ENCODE measurements around the gene CUBN.
A peak's percentile ranks its signal among the peaks of the same experiment; 100 is the strongest.

CUBN gene

GRCh38 chr10:16929069-16929468 lies 200.5 kb downstream of the CUBN start:
- TF ChIP-seq, protein P1, sequence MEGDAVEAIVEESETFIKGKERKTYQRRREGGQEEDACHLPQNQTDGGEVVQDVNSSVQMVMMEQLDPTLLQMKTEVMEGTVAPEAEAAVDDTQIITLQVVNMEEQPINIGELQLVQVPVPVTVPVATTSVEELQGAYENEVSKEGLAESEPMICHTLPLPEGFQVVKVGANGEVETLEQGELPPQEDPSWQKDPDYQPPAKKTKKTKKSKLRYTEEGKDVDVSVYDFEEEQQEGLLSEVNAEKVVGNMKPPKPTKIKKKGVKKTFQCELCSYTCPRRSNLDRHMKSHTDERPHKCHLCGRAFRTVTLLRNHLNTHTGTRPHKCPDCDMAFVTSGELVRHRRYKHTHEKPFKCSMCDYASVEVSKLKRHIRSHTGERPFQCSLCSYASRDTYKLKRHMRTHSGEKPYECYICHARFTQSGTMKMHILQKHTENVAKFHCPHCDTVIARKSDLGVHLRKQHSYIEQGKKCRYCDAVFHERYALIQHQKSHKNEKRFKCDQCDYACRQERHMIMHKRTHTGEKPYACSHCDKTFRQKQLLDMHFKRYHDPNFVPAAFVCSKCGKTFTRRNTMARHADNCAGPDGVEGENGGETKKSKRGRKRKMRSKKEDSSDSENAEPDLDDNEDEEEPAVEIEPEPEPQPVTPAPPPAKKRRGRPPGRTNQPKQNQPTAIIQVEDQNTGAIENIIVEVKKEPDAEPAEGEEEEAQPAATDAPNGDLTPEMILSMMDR (conservative IDR thresholded peaks at IDR 0.05), result no peak
- TF ChIP-seq ZFX (IDR thresholded peaks at IDR 0.05), result no peak

GRCh38 chr10:16927546-16927945 lies 202.1 kb downstream of the CUBN start:
- no peak for TF ChIP-seq ZFX (IDR thresholded peaks at IDR 0.05)
- TF ChIP-seq, protein P1 (conservative IDR thresholded peaks at IDR 0.05), result no peak
- H3K27ac ChIP-seq, result no peak overlapping the region

More at GRCh38 chr10:16929069-16929468, 200.5 kb downstream of the CUBN start:
- no peak overlapping the region for H3K27ac ChIP-seq

GRCh38 chr10:16923726-16924125 lies 205.9 kb downstream of the CUBN start:
- TF ChIP-seq ZFX (IDR thresholded peaks at IDR 0.05), result no peak
- TF ChIP-seq, protein P1 (conservative IDR thresholded peaks at IDR 0.05), result no peak
- no peak overlapping the region for H3K27ac ChIP-seq

- H3K27ac ChIP-seq, result no peak overlapping the region
- no peak for TF ChIP-seq ZFX (IDR thresholded peaks at IDR 0.05)
- TF ChIP-seq, protein P1 (conservative IDR thresholded peaks at IDR 0.05), result no peak
Measured at GRCh38 chr10:16923309-16923708, 206.3 kb downstream of the CUBN start.

DNA sequence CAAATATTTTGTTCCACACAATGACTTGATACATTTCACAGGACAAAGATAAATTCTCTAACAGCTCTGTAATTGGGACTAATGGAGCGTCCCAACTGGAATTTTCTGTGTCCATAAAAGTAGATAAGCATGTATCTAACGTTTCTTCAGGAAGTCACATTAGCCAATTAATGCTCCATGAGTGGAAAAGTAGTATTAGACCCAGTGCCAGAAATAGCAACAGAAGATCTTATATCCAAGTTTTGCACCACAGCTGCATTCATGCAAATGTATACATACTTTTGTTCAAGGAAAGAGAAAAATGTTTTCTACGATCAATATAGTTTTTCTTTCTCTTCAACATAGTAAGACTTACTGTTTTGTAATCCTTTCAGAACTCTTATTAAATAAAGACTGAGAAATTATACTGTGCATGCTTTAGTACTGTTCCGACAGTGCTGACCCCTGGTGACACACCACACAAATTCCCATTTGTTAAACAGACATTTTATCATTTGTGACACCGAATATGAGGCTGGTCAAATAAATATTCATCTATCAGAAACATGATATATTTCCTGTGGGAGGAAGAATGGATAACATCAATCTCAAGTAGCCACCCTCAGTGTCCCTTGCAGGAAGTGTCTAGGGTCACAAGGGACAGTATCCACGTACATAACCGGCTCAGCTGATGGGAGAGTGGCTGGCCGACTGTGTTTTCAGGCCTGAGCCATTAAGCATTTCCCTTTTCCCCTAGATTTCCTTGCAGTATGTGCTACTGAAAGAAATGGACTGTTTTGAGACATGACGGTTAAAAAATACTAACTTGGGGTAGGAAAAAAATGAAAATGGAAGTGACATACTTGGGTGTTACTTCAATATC lies 210.3 kb downstream of the CUBN start:
- H3K27ac ChIP-seq, result no peak overlapping the region
- TF ChIP-seq, protein P1 (conservative IDR thresholded peaks at IDR 0.05), result no peak
- TF ChIP-seq ZFX (IDR thresholded peaks at IDR 0.05), result no peak

GRCh38 chr10:16916496-16916895 lies 213.1 kb downstream of the CUBN start:
- TF ChIP-seq, protein P1 (conservative IDR thresholded peaks at IDR 0.05), result peak; percentile 20; the same call in 1 of the 2 replicates
- TF ChIP-seq ZFX (IDR thresholded peaks at IDR 0.05), result no peak
- no peak overlapping the region for H3K27ac ChIP-seq

DNA sequence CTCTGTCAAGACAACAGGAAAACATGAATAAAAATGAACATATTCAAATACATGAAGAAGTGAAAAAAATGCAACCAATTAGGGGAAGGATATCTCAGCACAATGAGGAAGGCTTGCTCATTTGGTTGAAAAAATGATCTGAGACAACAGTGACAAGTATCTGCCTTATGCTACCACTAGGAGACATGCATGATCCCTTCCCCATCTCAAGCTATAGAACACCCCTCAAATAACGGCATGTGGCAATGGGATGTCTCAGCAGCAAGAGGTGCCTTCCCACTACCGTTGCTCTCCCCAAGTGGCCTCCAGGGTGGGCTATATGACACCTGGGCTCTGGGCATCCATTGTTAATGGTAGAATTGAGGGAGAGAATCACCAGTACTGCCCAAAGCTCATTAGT lies 214.3 kb downstream of the CUBN start:
- TF ChIP-seq, protein P1 (conservative IDR thresholded peaks at IDR 0.05), result no peak
- TF ChIP-seq ZFX (IDR thresholded peaks at IDR 0.05), result no peak
- H3K27ac ChIP-seq, result no peak overlapping the region
